ENCODE data around the gene GNG2. TPM values are rescaled to one million over a fixed set of nuclear protein-coding genes. Genes with fewer than 3 reads are reported as not detected.

Gene GNG2
- total and polyA plus RNA-seq, 2 donors from 2014 or later = 4.0 to 35.6 TPM

DNA sequence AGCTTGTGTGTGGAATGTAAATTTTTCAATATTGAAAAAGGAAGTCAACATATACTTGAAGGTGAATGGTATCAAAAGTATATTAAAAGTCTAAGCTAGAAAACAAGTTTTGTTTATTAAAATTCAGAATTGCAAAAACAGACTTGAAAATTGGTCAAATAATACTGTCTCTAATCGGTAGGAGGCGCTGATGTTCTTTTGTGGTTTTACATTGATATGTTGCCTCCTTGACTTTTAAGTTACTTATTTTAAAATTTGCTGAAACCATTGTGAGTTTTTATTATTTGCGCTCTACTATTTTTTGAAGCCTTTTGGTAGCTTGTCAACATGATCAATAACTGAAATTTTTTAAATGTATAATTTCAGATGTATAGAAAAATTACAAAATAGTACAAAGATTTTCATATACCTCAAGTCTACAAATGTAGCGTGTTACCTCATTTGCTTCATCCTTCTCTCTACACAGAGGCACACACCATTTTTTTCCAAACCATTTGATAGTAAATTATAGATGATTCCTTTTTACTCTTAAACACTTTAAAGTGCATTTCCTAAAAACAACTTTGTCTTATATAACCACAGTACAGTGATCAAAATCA is 135.8 kb downstream of the GNG2 start:
- Histone ChIP-seq H3K27ac (ENCODE audit: low read depth in 2 of 2, low read length in 2 of 2) (no peak overlapping the region), H3K9ac (ENCODE audit: low read length in 3 of 3) (no peak overlapping the region), H3K4me3 (ENCODE audit: low read length in 3 of 3) (no peak overlapping the region), H3K27me3 (ENCODE audit: control insufficient read depth, insufficient read depth, low read length) (no peaks in the 10 kb centered on the region), H3K4me1 (ENCODE audit: control insufficient read depth in 2 of 3, insufficient read depth in 2 of 3, low read depth in 1 of 3, low read length in 3 of 3) (no peaks in the 10 kb centered on the region), H3K9me3 (ENCODE audit: control insufficient read depth in 2 of 3, insufficient read depth in 1 of 3, low read length in 3 of 3) (no peaks in the 10 kb centered on the region), H3K36me3 (ENCODE audit: control insufficient read depth in 2 of 3, insufficient read depth in 3 of 3, low read length in 3 of 3) (peaks cover 0 to 22% (median 6%) of the 10 kb centered on the region in 3 donors)
- intact Hi-C loops (cut with DNase I) = no loop called here
- FAIRE-seq = peak; percentile 86
- TF ChIP-seq, protein P1, sequence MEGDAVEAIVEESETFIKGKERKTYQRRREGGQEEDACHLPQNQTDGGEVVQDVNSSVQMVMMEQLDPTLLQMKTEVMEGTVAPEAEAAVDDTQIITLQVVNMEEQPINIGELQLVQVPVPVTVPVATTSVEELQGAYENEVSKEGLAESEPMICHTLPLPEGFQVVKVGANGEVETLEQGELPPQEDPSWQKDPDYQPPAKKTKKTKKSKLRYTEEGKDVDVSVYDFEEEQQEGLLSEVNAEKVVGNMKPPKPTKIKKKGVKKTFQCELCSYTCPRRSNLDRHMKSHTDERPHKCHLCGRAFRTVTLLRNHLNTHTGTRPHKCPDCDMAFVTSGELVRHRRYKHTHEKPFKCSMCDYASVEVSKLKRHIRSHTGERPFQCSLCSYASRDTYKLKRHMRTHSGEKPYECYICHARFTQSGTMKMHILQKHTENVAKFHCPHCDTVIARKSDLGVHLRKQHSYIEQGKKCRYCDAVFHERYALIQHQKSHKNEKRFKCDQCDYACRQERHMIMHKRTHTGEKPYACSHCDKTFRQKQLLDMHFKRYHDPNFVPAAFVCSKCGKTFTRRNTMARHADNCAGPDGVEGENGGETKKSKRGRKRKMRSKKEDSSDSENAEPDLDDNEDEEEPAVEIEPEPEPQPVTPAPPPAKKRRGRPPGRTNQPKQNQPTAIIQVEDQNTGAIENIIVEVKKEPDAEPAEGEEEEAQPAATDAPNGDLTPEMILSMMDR (IDR thresholded peaks at IDR 0.05; ENCODE audit: borderline replicate concordance, extremely low read depth, insufficient read depth) = peak; percentile 58
- DNase-seq = peak in 2 of 5 donors; percentile 26 to 55

DNA sequence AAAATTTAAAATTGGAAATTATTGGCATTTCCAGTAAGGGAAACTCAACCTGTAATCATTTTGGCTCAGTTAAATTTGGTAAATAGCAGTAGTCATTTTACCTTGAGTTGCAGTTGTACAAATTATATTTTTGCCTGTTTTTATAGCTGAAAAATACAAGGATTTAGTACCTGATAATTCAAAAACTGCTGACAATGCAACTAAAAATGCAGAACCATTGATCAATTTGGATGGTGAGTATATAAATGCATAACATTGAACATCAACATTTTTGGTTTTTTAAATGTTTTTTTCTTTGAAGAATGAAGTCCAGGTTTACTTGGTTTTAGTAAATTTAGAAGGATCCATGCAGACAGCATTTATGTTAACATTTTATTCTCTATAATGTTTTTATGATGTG is 137.9 kb downstream of the GNG2 start:
- no peaks in the 10 kb centered on the region for H3K27me3 ChIP-seq (ENCODE audit: control insufficient read depth, insufficient read depth, low read length)
- no peak overlapping the region for H3K9ac ChIP-seq (ENCODE audit: low read length in 3 of 3)
- no peaks in the 10 kb centered on the region for H3K9me3 ChIP-seq (ENCODE audit: control insufficient read depth in 2 of 3, insufficient read depth in 1 of 3, low read length in 3 of 3)
- H3K4me3 ChIP-seq (ENCODE audit: low read length in 3 of 3) = no peak overlapping the region
- no peaks in the 10 kb centered on the region for H3K4me1 ChIP-seq (ENCODE audit: control insufficient read depth in 2 of 3, insufficient read depth in 2 of 3, low read depth in 1 of 3, low read length in 3 of 3)
- FAIRE-seq (peak; percentile 38), DNase-seq (no peak)
- intact Hi-C loops (cut with DNase I) = no loop called here
- TF ChIP-seq, protein P1 (IDR thresholded peaks at IDR 0.05; ENCODE audit: borderline replicate concordance, extremely low read depth, insufficient read depth) = no peak
- H3K27ac ChIP-seq (ENCODE audit: low read depth in 2 of 2, low read length in 2 of 2) = no peak overlapping the region
- H3K36me3 ChIP-seq (ENCODE audit: control insufficient read depth in 2 of 3, insufficient read depth in 3 of 3, low read length in 3 of 3) = peaks cover 5 to 27% (median 21%) of the 10 kb centered on the region in 3 donors

DNA sequence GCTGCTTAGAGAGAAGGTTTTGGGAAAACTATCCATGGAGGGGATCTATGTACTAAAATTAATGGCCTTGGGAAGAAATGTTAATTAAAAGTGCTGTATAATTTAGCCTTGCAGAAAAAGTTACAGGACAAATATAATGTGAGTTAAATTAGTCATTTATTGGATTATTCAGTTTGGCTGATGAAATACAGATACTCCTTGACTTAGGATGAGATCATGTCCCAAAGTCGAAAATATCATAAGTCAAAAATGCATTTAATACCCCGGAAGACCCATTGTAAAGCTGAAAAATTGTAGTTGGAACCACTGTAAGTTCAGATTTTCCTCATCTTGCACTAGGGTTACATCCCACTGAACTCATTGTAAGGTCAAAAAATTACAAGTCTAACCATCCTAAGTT is 138.7 kb downstream of the GNG2 start:
- no peak overlapping the region for H3K4me3 ChIP-seq (ENCODE audit: low read length in 3 of 3)
- no peak overlapping the region for H3K9ac ChIP-seq (ENCODE audit: low read length in 3 of 3)
- DNase-seq (no peak), FAIRE-seq (no peak)
- TF ChIP-seq, protein P1 (IDR thresholded peaks at IDR 0.05; ENCODE audit: borderline replicate concordance, extremely low read depth, insufficient read depth) = no peak
- peaks cover 5 to 29% (median 26%) of the 10 kb centered on the region in 3 donors for H3K36me3 ChIP-seq (ENCODE audit: control insufficient read depth in 2 of 3, insufficient read depth in 3 of 3, low read length in 3 of 3)
- H3K9me3 ChIP-seq (ENCODE audit: control insufficient read depth in 2 of 3, insufficient read depth in 1 of 3, low read length in 3 of 3) = no peaks in the 10 kb centered on the region
- no peaks in the 10 kb centered on the region for H3K4me1 ChIP-seq (ENCODE audit: control insufficient read depth in 2 of 3, insufficient read depth in 2 of 3, low read depth in 1 of 3, low read length in 3 of 3)
- intact Hi-C loops (cut with DNase I) = no loop called here
- no peak overlapping the region for H3K27ac ChIP-seq (ENCODE audit: low read depth in 2 of 2, low read length in 2 of 2)
- no peaks in the 10 kb centered on the region for H3K27me3 ChIP-seq (ENCODE audit: control insufficient read depth, insufficient read depth, low read length)
